NCI-H1048 (cell line): ENCODE measurements around the gene GRIK1.

Experiments used
- DNase-seq: peaks from one replicate; lab custom pipeline; 2025; lab: John Stamatoyannopoulos, UW

Gene GRIK1

GRCh38 chr21:29718081-29718815 is 221.5 kb downstream of the GRIK1 start:
- DNase-seq, result no peak

- DNase-seq, result no peak
Measured at GRCh38 chr21:29717659-29718058, 222.1 kb downstream of the GRIK1 start.

- no peak for DNase-seq
Measured at GRCh38 chr21:29716753-29717152, 223.0 kb downstream of the GRIK1 start.

GRCh38 chr21:29715089-29715488 is 224.7 kb downstream of the GRIK1 start:
- no peak for DNase-seq

GRCh38 chr21:29712818-29713217 is 227.0 kb downstream of the GRIK1 start:
- no peak for DNase-seq

- no peak for DNase-seq
Measured at GRCh38 chr21:29711236-29711635, 228.6 kb downstream of the GRIK1 start.

- no peak for DNase-seq
Measured at GRCh38 chr21:29710498-29710897, 229.3 kb downstream of the GRIK1 start.

- no peak for DNase-seq
Measured at GRCh38 chr21:29708401-29708800, 231.4 kb downstream of the GRIK1 start.

GRCh38 chr21:29704719-29705118 is 235.1 kb downstream of the GRIK1 start:
- DNase-seq, result no peak

GRCh38 chr21:29701676-29702075 is 238.1 kb downstream of the GRIK1 start:
- DNase-seq, result no peak

GRCh38 chr21:29697555-29698193 is 242.1 kb downstream of the GRIK1 start:
- no peak for DNase-seq

GRCh38 chr21:29696937-29697336 is 242.9 kb downstream of the GRIK1 start:
- no peak for DNase-seq

- DNase-seq, result no peak
Measured at GRCh38 chr21:29691616-29692491, 247.9 kb downstream of the GRIK1 start.

- DNase-seq, result no peak
Measured at GRCh38 chr21:29689753-29690152, 250.0 kb downstream of the GRIK1 start.

- DNase-seq, result no peak
Measured at GRCh38 chr21:29684106-29684505, 255.7 kb downstream of the GRIK1 start.

GRCh38 chr21:29682800-29683199 is 257.0 kb downstream of the GRIK1 start:
- no peak for DNase-seq

- DNase-seq, result no peak
Measured at GRCh38 chr21:29680273-29680672, 259.5 kb downstream of the GRIK1 start.

GRCh38 chr21:29678626-29679025 is 261.2 kb downstream of the GRIK1 start:
- DNase-seq, result no peak

GRCh38 chr21:29677326-29677725 is 262.5 kb downstream of the GRIK1 start:
- peak; percentile 6 for DNase-seq

GRCh38 chr21:29676395-29676794 is 263.4 kb downstream of the GRIK1 start:
- peak; percentile 19 for DNase-seq

- DNase-seq, result no peak
Measured at GRCh38 chr21:29675451-29675850, 264.3 kb downstream of the GRIK1 start.

- DNase-seq, result no peak
Measured at GRCh38 chr21:29674343-29674742, 265.5 kb downstream of the GRIK1 start.

GRCh38 chr21:29673096-29673610 is 266.6 kb downstream of the GRIK1 start:
- DNase-seq, result no peak
